Measurements from ENCODE around the gene IL25.
"Not testable (repeated sequence)": the region's sequence is repeated elsewhere in the genome, so short reads cannot be mapped to it uniquely, and the experiment has no call there.

DNA sequence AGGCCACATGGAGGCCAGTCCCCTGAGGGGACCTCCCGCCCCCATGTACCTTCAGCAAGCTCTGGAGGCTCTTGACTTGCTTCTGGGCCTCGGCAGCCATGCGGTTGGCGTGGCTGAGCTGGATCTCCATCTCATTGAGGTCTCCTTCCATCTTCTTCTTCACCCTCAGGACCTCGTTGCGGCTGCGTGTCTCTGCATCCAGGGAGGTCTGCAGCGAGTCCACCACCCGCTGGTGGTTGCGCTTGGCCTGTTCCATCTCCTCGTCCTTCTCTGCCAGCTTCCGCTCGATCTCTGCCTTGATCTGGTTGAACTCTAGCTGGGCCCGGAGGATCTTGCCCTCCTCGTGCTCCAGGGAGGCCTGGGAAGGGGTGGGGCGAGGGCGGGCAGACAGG, 13.7 kb downstream of the IL25 start:
- TF ChIP-seq POLR2AphosphoS5 (IDR thresholded peaks at IDR 0.05), result not testable (repeated sequence)
- TF ChIP-seq, protein P1, sequence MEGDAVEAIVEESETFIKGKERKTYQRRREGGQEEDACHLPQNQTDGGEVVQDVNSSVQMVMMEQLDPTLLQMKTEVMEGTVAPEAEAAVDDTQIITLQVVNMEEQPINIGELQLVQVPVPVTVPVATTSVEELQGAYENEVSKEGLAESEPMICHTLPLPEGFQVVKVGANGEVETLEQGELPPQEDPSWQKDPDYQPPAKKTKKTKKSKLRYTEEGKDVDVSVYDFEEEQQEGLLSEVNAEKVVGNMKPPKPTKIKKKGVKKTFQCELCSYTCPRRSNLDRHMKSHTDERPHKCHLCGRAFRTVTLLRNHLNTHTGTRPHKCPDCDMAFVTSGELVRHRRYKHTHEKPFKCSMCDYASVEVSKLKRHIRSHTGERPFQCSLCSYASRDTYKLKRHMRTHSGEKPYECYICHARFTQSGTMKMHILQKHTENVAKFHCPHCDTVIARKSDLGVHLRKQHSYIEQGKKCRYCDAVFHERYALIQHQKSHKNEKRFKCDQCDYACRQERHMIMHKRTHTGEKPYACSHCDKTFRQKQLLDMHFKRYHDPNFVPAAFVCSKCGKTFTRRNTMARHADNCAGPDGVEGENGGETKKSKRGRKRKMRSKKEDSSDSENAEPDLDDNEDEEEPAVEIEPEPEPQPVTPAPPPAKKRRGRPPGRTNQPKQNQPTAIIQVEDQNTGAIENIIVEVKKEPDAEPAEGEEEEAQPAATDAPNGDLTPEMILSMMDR (IDR thresholded peaks at IDR 0.05), result not testable (repeated sequence)

Measured in esophagus muscularis mucosa (tissue), 3 donors.